Measurements from ENCODE around the gene FBRSL1. TPM values are rescaled to one million over a fixed set of nuclear protein-coding genes. Genes with fewer than 3 reads are reported as not detected.

FBRSL1 gene
- polyA plus RNA-seq, 3 donors = 80.6 to 90.2 (median 82.2) TPM

DNA sequence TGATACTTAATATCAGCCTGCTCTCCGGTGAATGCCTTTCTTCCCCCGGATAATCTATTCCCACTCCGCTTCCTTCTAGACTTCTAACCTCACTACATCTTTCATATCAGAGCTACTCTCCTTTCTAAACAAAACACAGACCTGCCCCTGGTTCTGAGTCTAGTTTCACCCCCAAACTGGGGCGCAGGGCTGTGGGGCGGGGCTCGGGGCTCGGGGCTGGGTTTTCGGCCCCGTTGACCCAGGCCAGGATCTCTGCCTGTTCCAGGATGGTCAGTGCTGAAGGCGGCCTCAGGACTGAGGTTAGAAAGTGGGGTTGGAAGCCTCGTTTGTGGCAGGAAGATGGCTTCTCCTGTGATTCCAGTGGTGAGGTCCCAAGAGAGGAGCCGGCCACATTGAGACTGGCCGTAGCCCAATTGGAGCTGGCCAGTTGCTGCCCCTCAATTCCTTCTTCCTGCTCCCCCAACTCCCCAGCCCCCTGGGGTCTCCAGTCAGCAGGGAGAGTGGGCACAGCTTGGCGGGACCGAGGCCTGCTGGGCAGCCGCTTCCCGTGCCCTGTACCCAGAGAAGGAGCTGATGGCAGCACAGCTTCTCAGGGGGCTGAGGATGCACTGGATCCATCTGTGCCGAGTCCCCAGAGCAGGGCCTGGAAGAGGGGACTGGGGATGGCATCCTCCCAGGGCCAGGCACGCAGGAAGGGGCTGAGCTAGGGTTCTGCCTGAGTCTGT is 67.5 kb downstream of the FBRSL1 start:
- no peak for DNase-seq

GRCh38 chr12:132558042-132558856 is 68.3 kb downstream of the FBRSL1 start:
- DNase-seq = no peak

GRCh38 chr12:132558861-132559623 is 69.1 kb downstream of the FBRSL1 start:
- DNase-seq = no peak

DNA sequence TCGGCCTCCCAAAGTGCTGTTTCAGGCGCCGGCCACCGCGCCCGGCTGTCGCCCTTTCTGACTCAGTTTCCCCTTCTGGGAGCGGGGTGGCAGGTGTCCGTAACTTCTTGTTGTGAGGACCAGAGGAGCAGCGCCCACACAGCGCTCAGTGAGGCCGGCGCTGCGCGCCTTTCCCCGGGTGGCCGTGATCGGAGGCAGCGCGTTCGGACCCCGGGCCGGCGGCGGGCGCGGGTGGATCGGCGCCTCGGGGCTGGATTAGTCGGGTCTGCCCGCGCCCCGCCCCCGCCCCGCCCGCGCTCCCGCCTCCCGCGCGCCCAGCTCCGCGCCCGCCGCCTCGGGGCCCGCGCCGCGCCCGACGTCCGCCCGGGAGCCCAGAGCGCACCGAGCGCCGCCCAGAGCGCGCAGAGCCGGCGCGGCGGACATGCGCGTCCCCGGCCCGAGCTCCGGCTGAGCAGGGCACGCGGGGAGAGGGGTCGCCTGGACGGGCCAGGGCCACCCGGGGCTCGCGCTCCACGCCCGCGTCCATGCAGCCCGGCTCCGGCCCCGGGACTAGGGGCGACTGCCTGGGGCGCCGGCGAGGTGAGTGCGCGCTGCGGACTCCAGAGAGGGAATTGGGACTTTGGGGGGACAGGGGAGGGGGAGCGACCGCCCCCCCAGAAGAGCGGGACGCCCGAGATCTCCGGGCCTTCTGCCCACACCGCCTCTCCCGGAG is 69.9 kb downstream of the FBRSL1 start:
- no peak for DNase-seq

DNA sequence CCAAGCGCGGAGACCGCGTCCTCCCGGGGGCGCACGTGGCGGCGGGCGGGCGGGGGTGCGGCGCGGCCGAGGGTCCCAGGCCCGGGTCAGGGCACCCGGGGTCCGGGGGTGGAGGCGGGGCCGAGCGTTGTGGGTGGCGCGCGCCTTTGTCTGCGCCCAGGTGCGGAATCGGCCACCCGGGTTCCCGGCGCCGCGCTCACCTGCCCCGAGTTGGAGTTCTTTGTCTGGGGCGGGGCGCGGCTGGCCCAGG is 70.3 kb downstream of the FBRSL1 start:
- no peak for DNase-seq

DNA sequence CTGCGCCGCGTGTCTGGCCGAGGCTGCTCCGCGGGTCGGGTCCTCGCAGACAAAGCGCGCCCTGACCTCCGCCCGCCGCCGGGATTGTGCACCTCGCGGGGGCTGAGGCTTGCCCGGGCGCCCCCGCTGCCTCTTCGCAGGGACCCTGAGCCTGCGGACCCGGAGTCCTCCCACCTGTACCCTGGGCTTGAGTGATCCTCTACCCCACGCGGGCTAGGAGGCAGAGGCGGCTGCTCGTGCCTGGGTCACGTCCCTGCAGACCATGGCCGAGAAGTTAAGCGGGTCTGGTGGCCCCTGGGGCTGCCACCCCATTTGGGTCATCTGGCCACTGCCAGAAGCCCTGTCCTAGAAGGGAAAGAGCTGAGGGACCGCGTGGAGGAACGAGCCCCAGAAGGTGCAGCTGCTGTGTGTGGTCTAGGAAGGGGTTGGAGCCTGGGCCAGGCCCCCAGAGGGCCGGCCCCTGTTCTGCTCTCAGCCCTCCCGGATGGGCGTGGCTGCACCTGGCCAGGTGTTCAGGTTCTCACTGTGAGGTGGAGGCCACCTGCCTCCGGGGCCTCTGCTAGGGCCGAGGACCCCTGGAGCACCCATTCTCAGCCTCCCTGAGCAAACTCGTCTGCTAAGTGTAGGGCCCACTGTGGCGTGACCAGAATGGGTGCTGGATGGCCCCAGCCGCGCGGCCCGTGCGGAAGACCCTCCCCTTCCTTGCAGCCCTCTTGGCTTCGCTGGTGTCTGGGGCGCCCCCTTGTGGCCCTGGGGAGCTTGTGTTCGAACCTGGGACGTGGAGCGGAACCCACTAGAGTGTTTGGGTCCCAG is 70.9 kb downstream of the FBRSL1 start:
- DNase-seq = peak; percentile 84

Other genes with a start within 250 kb of the FBRSL1 start
- gene GALNT9, start 160.6 kb upstream of the FBRSL1 start, polyA plus RNA-seq (ENCODE audit: insufficient read length in 3 of 3) = 10 to 100 TPM; 10.5 to 11.8 (median 11.3) TPM
- 1 to 10 TPM; 2.3 to 5.8 (median 5.1) TPM for gene LRCOL1, start 120.4 kb downstream of the FBRSL1 start, polyA plus RNA-seq (ENCODE audit: insufficient read length in 3 of 3)
- gene P2RX2, start 128.6 kb downstream of the FBRSL1 start, polyA plus RNA-seq (ENCODE audit: insufficient read length in 3 of 3) = 1 to 10 TPM; 1.6 to 1.8 (median 1.6) TPM
- 10 to 100 TPM; 54.6 to 63.3 (median 62.3) TPM for gene POLE, start 197.2 kb downstream of the FBRSL1 start, polyA plus RNA-seq (ENCODE audit: insufficient read length in 3 of 3)
- 10 to 100 TPM; 55.5 to 71.5 (median 64.5) TPM for gene PXMP2, start 197.4 kb downstream of the FBRSL1 start, polyA plus RNA-seq (ENCODE audit: insufficient read length in 3 of 3)
- 10 to 100 TPM; 23.1 to 27.1 (median 23.4) TPM for gene PGAM5, start 220.7 kb downstream of the FBRSL1 start, polyA plus RNA-seq (ENCODE audit: insufficient read length in 3 of 3)